CD8-positive, alpha-beta memory T cell (primary cell): Measurements from ENCODE around the gene SAMD3. TPM values are rescaled to one million over a fixed set of nuclear protein-coding genes. Genes with fewer than 3 reads are reported as not detected.
A peak's percentile ranks its signal among the peaks of the same experiment; 100 is the strongest.

Experiments
- CTCF ChIA-PET: fragments of 350-600 bp; sonication (Branson Sonifier 250); formaldehyde crosslinking; loops from one replicate; lab custom pipeline; 2021; ENCODE audit warnings: antibody characterized with exemption; lab: Charles Lee
- POLR2A ChIA-PET: fragments of 350-600 bp; sonication (Branson Sonifier 250); formaldehyde crosslinking; loops from one replicate; lab custom pipeline; 2021; ENCODE audit warnings: antibody characterized with exemption; lab: Charles Lee
- DNase-seq, 5 donors: peaks; one replicate each; pipeline versions ENCODE4 v3.0.0 to v3.0.0-alpha.2; 2020 to 2022; ENCODE audit warnings: mixed read lengths in 1 of 5
- H3K27ac ChIP-seq: one replicate; pipeline ENCODE4 v1.7.0; 2013; ENCODE audit warnings: low read depth, mild to moderate bottlenecking, low read length, moderate library complexity
- H3K27me3 ChIP-seq: 2 replicates; pipeline ENCODE4 v1.7.0; 2013; ENCODE audit warnings: low read length, mild to moderate bottlenecking; ENCODE audit not compliant: insufficient read depth, poor library complexity, severe bottlenecking
- H3K36me3 ChIP-seq: 2 replicates; pipeline ENCODE4 v1.7.0; 2013; ENCODE audit warnings: mild to moderate bottlenecking, low read length, moderate library complexity; ENCODE audit not compliant: insufficient read depth
- H3K4me1 ChIP-seq: 2 replicates; pipeline ENCODE4 v1.7.0; 2013; ENCODE audit warnings: mild to moderate bottlenecking, low read length, moderate library complexity; ENCODE audit not compliant: insufficient read depth
- H3K4me3 ChIP-seq: 2 replicates; pipeline ENCODE4 v1.7.0; 2013; ENCODE audit warnings: mild to moderate bottlenecking, low read length
- H3K9me3 ChIP-seq: 2 replicates; pipeline ENCODE4 v1.7.0; 2013; ENCODE audit warnings: mild to moderate bottlenecking, low read length
- H3K27ac Mint-ChIP-seq, 8 donors: one replicate each; pipeline ENCODE4 v1.8.0; 2020 to 2021; ENCODE audit warnings: mixed read lengths in 8 of 8, mild to moderate bottlenecking in 6 of 8, inconsistent platforms in 3 of 8, moderate library complexity in 3 of 8
- H3K27me3 Mint-ChIP-seq, 2 donors: one replicate each; pipeline ENCODE4 v1.8.0; 2020 to 2021; ENCODE audit warnings: mixed read lengths in 2 of 2, mild to moderate bottlenecking in 1 of 2, moderate library complexity in 1 of 2
- H3K36me3 Mint-ChIP-seq, 3 donors: one replicate each; pipeline ENCODE4 v1.8.0; 2020 to 2021; ENCODE audit warnings: mixed read lengths in 3 of 3, inconsistent platforms in 1 of 3, mild to moderate bottlenecking in 1 of 3
- H3K4me1 Mint-ChIP-seq, 3 donors: one replicate each; pipeline ENCODE4 v1.8.0; 2020 to 2021; ENCODE audit warnings: mixed read lengths in 3 of 3, inconsistent platforms in 1 of 3, mild to moderate bottlenecking in 1 of 3
- H3K4me3 Mint-ChIP-seq, 7 donors: one replicate each; pipeline ENCODE4 v1.8.0; 2020 to 2021; ENCODE audit warnings: mixed read lengths in 7 of 7, mild to moderate bottlenecking in 6 of 7, moderate library complexity in 4 of 7, inconsistent platforms in 2 of 7
- H3K9me3 Mint-ChIP-seq, 5 donors: one replicate each; pipeline ENCODE4 v1.8.0; 2020 to 2022; ENCODE audit warnings: mixed read lengths in 5 of 5, mild to moderate bottlenecking in 3 of 5, moderate library complexity in 2 of 5, inconsistent platforms in 1 of 5
- polyA plus RNA-seq: library from polyadenylated mRNA; unstranded; fragments of 300-500 nt; fragmentation: Illumina TruSeq; gene quantifications from one replicate; pipeline ENCODE4 v1.2.3, GENCODE V29; 2021
- total RNA-seq, 2 experiments: library from RNA; stranded (reverse); gene quantifications; one replicate each; pipeline ENCODE4 v1.2.3, GENCODE V29; 2021

The SAMD3 gene
- total and polyA plus RNA-seq, 3 experiments from 2014 or later, result 12.5 to 220 (median 14.5) TPM

DNA sequence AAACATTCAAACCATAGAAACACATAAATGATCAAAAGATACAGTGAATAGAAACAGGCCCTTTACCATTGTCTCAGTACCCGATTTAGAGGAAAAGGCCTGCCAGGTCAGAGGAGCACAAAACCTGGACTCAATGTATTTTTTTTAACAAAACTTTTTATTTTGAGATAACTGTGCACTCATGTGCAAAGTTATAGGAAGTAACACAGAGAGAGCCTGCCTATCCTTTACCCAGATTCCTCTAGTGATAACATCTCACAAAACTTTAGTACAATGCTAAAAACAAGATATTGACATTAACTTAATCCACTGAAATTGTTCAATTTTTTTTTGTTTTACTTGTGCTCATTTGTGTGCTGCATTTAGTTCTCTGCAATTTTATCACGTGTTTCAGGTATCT, 36.8 kb upstream of the SAMD3 start:
- H3K4me3 ChIP-seq, result peak overlapping the region; percentile 27
- H3K36me3 Mint-ChIP-seq, result peaks cover 0 to 18% (median 5%) of the 10 kb centered on the region in 3 donors
- no peaks in the 10 kb centered on the region for H3K36me3 ChIP-seq
- H3K4me1 Mint-ChIP-seq, result peaks cover 49 to 69% (median 50%) of the 10 kb centered on the region in 3 donors
- H3K27me3 ChIP-seq, result no peaks in the 10 kb centered on the region
- peak overlapping the region; percentile 95 to 99 (median 98) for H3K27ac Mint-ChIP-seq
- peaks cover 3% of the 10 kb centered on the region in 2 donors for H3K27me3 Mint-ChIP-seq
- ChIA-PET POLR2A (no interaction called here), CTCF (interaction anchor here (0.6 kb wide), 1 partner anchor 10 kb away, joined by 3 read pairs; no protein-coding TSS in a partner anchor)
- H3K9me3 Mint-ChIP-seq, result peaks cover 0 to 4% (median 2%) of the 10 kb centered on the region in 5 donors
- DNase-seq, result no peak
- H3K27ac ChIP-seq, result peak overlapping the region; percentile 55
- no peaks in the 10 kb centered on the region for H3K9me3 ChIP-seq
- H3K4me1 ChIP-seq, result peaks cover 11% of the 10 kb centered on the region
- peak overlapping the region; percentile 77 to 94 (median 88) for H3K4me3 Mint-ChIP-seq

DNA sequence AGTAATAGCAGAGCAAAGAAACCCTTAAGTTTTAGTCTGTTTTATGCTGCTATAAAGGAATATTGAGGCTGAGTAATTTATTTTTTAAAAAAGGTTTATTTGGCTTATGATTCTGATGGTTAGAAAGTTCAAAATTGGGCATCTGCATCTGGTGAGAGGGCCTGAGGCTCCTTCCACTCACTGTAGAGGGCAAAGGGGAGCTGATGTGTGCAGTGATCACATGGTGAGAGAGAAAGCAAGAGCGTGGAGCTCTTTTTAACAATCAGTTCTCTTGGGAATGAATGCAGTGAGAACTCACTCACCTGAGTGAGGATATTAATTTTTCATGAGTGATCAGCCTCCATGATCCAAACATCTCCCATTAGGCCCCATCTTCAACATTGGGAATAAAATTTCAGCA, 36.4 kb upstream of the SAMD3 start:
- peaks cover 11% of the 10 kb centered on the region for H3K4me1 ChIP-seq
- peaks cover 49 to 68% (median 50%) of the 10 kb centered on the region in 3 donors for H3K4me1 Mint-ChIP-seq
- H3K27me3 Mint-ChIP-seq, result peaks cover 3% of the 10 kb centered on the region in 2 donors
- no peak for DNase-seq
- H3K36me3 Mint-ChIP-seq, result peaks cover 0 to 18% (median 5%) of the 10 kb centered on the region in 3 donors
- peaks cover 0 to 4% (median 1%) of the 10 kb centered on the region in 5 donors for H3K9me3 Mint-ChIP-seq
- H3K4me3 Mint-ChIP-seq, result peak overlapping the region in 6 of 7 donors; percentile 28 to 91 (median 62)
- no peaks in the 10 kb centered on the region for H3K36me3 ChIP-seq
- H3K27ac ChIP-seq, result no peak overlapping the region
- ChIA-PET POLR2A (no interaction called here), CTCF (interaction anchor here (0.6 kb wide), 1 partner anchor 10 kb away, joined by 3 read pairs; no protein-coding TSS in a partner anchor)
- no peaks in the 10 kb centered on the region for H3K9me3 ChIP-seq
- no peaks in the 10 kb centered on the region for H3K27me3 ChIP-seq
- H3K27ac Mint-ChIP-seq, result peak overlapping the region; percentile 95 to 99 (median 98)
- no peak overlapping the region for H3K4me3 ChIP-seq

DNA sequence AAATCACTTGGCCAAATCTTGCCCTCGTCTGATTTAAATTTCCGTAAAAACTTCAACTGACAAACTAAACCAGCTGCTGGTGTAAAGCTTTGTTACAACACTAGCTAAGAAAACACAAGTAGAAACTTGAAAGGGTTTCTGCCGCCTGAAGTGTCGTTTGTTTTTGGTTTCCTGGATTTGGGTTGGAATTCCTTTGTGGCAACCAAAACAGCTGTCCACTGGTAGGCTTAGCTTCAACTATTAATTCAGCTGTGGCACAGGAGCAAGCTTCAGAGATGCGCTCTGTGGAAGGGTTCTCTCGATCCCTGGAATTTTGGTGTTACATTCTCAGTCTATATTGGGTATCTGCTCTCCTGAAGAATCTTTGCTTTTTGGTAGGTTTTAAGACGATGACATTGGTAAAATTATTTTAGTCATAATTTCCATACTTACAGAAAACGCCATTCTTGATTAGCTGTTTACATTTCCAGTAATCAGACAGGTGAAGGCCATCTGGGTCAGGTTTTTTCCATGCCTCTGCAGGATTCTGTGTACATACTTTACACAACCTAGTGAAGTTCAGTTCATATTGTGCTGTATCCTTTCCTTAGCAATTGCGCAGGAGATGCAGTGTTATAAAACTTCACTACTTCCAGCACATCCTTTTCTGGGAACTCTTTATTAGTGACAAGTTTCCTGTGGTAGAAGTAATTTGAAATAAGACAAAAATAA, 29.9 kb upstream of the SAMD3 start:
- no peaks in the 10 kb centered on the region for H3K4me1 ChIP-seq
- H3K9me3 ChIP-seq, result no peaks in the 10 kb centered on the region
- ChIA-PET POLR2A (no interaction called here), CTCF (interaction anchor here (1.2 to 2.0 kb wide), 2 partner anchors 29 kb away, joined by 3 to 5 read pairs; partner anchors contain the start of gene SAMD3)
- H3K27ac Mint-ChIP-seq, result no peak overlapping the region
- peaks cover 0 to 15% (median 0%) of the 10 kb centered on the region in 3 donors for H3K36me3 Mint-ChIP-seq
- peaks cover 3% of the 10 kb centered on the region in 2 donors for H3K27me3 Mint-ChIP-seq
- H3K9me3 Mint-ChIP-seq, result peaks cover 0 to 4% (median 0%) of the 10 kb centered on the region in 5 donors
- no peak overlapping the region for H3K4me3 ChIP-seq
- no peak overlapping the region for H3K27ac ChIP-seq
- no peaks in the 10 kb centered on the region for H3K36me3 ChIP-seq
- DNase-seq, result no peak
- H3K4me3 Mint-ChIP-seq, result no peak overlapping the region
- no peaks in the 10 kb centered on the region for H3K27me3 ChIP-seq
- H3K4me1 Mint-ChIP-seq, result peaks cover 9 to 15% (median 9%) of the 10 kb centered on the region in 3 donors

DNA sequence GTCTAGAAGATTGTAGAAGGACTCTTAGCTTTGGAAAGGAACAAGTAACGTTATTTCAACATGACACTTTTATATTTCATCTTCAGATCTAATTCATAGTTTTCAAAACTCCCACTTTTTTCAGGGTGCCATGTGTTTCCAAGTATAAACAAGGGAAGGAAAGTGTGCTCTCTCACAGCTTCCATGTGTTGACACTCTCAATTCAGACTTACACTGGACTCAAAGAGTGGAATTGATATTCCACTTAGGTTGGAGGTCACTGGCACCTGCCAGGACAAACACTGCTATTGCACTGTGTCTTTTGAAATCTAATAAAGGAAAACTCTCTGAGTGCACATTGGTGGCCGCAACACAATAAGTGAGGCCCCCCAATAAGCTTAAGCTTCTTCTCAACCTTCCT, 22.5 kb upstream of the SAMD3 start:
- Histone ChIP-seq H3K4me3 (no peak overlapping the region), H3K4me1 (no peaks in the 10 kb centered on the region), H3K27ac (no peak overlapping the region), H3K36me3 (no peaks in the 10 kb centered on the region), H3K9me3 (no peaks in the 10 kb centered on the region), H3K27me3 (no peaks in the 10 kb centered on the region)
- no peak for DNase-seq
- no peaks in the 10 kb centered on the region for H3K4me1 Mint-ChIP-seq
- no peaks in the 10 kb centered on the region for H3K36me3 Mint-ChIP-seq
- H3K27ac Mint-ChIP-seq, result no peak overlapping the region
- no peaks in the 10 kb centered on the region for H3K27me3 Mint-ChIP-seq
- POLR2A ChIA-PET, result no interaction called here
- no peak overlapping the region for H3K4me3 Mint-ChIP-seq
- no peaks in the 10 kb centered on the region for H3K9me3 Mint-ChIP-seq
- CTCF ChIA-PET, result no interaction called here

DNA sequence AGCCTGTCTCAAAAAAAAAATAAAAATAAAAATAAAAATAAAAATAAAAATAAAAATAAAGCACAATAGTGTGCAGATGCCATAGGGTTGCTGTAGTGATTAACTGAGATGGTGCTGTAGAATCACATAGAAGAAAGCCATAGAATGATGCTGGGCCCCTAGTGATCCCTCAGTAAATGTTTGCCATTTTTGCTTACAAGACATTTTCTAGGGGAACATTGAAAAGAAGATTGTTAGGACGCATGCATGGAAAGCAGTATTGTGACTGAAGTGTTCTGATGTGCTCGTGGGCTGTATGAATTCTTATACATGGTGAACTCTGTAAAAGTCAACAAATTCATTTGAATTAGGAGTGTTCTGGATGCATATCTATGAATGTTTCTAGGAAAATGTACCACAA, 22.0 kb upstream of the SAMD3 start:
- POLR2A ChIA-PET, result no interaction called here
- Mint-ChIP-seq H3K27ac (no peak overlapping the region), H3K4me3 (no peak overlapping the region), H3K4me1 (no peaks in the 10 kb centered on the region), H3K36me3 (no peaks in the 10 kb centered on the region), H3K9me3 (no peaks in the 10 kb centered on the region), H3K27me3 (no peaks in the 10 kb centered on the region)
- Histone ChIP-seq H3K4me3 (no peak overlapping the region), H3K27ac (no peak overlapping the region), H3K27me3 (no peaks in the 10 kb centered on the region), H3K4me1 (no peaks in the 10 kb centered on the region), H3K9me3 (no peaks in the 10 kb centered on the region), H3K36me3 (no peaks in the 10 kb centered on the region)
- no peak for DNase-seq
- CTCF ChIA-PET, result no interaction called here

DNA sequence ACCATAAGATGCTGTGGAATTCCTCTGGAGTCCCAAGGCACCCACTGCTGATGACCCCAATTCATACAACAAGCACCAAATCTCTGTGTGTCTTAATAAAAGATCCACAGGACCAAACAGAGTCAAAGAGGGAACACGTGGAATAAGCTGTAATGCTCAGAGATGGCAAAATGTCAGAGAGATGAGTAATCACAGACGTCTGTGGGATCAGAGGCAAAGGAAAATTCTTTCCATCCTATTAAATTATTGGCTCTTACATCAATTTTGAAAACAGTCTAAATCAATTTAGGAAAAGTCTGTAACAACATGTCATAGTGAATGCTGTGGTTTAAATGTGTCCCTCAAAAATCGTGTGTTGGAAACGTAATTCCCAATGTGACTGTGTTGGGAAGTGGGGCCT, 17.5 kb upstream of the SAMD3 start:
- H3K36me3 Mint-ChIP-seq, result no peaks in the 10 kb centered on the region
- Histone ChIP-seq H3K36me3 (no peaks in the 10 kb centered on the region), H3K27me3 (no peaks in the 10 kb centered on the region), H3K9me3 (no peaks in the 10 kb centered on the region), H3K4me3 (no peak overlapping the region), H3K27ac (no peak overlapping the region), H3K4me1 (no peaks in the 10 kb centered on the region)
- no peaks in the 10 kb centered on the region for H3K9me3 Mint-ChIP-seq
- POLR2A ChIA-PET, result no interaction called here
- no peak for DNase-seq
- H3K27me3 Mint-ChIP-seq, result no peaks in the 10 kb centered on the region
- CTCF ChIA-PET, result interaction anchor here (1.4 to 1.6 kb wide), 2 partner anchors 17 to 42 kb away, joined by 4 to 6 read pairs; partner anchors contain the start of gene SAMD3
- no peak overlapping the region for H3K27ac Mint-ChIP-seq
- no peak overlapping the region for H3K4me3 Mint-ChIP-seq
- H3K4me1 Mint-ChIP-seq, result no peaks in the 10 kb centered on the region

DNA sequence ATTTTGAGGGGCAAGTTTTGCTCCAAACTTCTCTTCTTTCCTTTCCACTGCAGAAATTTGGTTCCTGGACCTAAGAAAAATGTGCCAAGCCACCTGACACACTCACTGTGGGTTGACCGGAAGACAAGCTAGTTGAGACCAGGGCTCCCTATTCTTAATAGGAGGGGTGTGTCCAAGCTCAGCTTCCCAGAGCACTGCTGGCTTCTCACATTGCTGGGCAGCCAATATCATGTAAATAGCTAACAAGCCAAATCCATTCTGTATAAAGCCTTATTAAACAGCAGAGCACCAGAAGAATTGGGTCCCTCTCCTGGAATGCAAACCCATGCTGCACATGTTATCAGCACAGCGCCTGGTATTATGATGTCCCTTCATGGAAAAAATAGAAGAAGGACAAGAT, 17.0 kb upstream of the SAMD3 start:
- Mint-ChIP-seq H3K9me3 (no peaks in the 10 kb centered on the region), H3K36me3 (no peaks in the 10 kb centered on the region), H3K4me1 (no peaks in the 10 kb centered on the region), H3K4me3 (no peak overlapping the region), H3K27ac (no peak overlapping the region), H3K27me3 (no peaks in the 10 kb centered on the region)
- Histone ChIP-seq H3K4me1 (no peaks in the 10 kb centered on the region), H3K36me3 (no peaks in the 10 kb centered on the region), H3K4me3 (no peak overlapping the region), H3K9me3 (no peaks in the 10 kb centered on the region), H3K27me3 (no peaks in the 10 kb centered on the region), H3K27ac (no peak overlapping the region)
- DNase-seq, result no peak
- ChIA-PET POLR2A (no interaction called here), CTCF (interaction anchor here (1.4 to 1.6 kb wide), 2 partner anchors 16 to 43 kb away, joined by 4 to 6 read pairs; partner anchors contain the start of gene SAMD3)

DNA sequence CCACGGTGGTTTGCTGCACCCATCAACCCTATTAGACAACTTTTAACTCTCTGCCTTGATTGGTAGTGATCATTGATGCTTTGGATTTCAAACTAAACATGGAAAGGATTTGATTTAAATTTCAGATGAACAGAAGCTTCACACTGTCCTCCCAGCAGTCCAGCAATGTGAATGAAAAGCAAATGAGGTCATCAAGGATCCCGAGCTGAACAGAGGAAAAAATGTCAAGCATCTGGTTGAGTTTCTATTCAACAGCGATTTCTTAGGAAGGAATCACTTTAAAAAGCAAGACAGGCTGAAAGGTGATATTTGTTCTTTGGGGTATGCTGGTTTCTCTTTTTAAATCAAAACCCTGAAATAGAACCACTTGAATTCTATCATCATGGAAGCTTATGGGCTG, 10.6 kb upstream of the SAMD3 start:
- no peaks in the 10 kb centered on the region for H3K4me1 ChIP-seq
- POLR2A ChIA-PET, result no interaction called here
- no peaks in the 10 kb centered on the region for H3K27me3 ChIP-seq
- no peaks in the 10 kb centered on the region for H3K9me3 ChIP-seq
- CTCF ChIA-PET, result no interaction called here
- no peak overlapping the region for H3K4me3 ChIP-seq
- no peak overlapping the region for H3K27ac Mint-ChIP-seq
- H3K9me3 Mint-ChIP-seq, result no peaks in the 10 kb centered on the region
- H3K36me3 Mint-ChIP-seq, result peaks cover 0 to 6% (median 0%) of the 10 kb centered on the region in 3 donors
- no peaks in the 10 kb centered on the region for H3K36me3 ChIP-seq
- H3K27me3 Mint-ChIP-seq, result no peaks in the 10 kb centered on the region
- H3K27ac ChIP-seq, result no peak overlapping the region
- peaks cover 7 to 14% (median 9%) of the 10 kb centered on the region in 3 donors for H3K4me1 Mint-ChIP-seq
- H3K4me3 Mint-ChIP-seq, result no peak overlapping the region
- DNase-seq, result no peak
